SK-N-SH (cell line): Measurements from ENCODE around the gene PRKN. TPM values are rescaled to one million over a fixed set of nuclear protein-coding genes. Genes with fewer than 3 reads are reported as not detected.
A peak's percentile ranks its signal among the peaks of the same experiment; 100 is the strongest.

Experiments used
- CTCF ChIA-PET: fragments of 300-600, 350-600 bp; formaldehyde crosslinking; extraction: SDS; loops from one replicate; lab custom pipeline; 2021; lab: Yijun Ruan, JAX
- POLR2A ChIA-PET: fragments of 350-600 bp; sonication (Branson Sonifier 250); formaldehyde crosslinking; extraction: SDS; loops from one replicate; lab custom pipeline; 2020; ENCODE audit warnings: antibody characterized with exemption, inconsistent platforms; lab: Yijun Ruan, JAX
- DNase-seq: peaks from one replicate; pipeline ENCODE4 v3.0.0; 2012
- H2AFZ ChIP-seq: fragments of 200-600 bp; sonication (generic); 2 replicates; pipeline ENCODE4 v1.8.1; 2016; ENCODE audit warnings: antibody characterized with exemption, mild to moderate bottlenecking, low read depth
- H3F3A ChIP-seq: fragments of 200-600 bp; sonication (generic); replicated peaks from 2 replicates; pipeline ENCODE3; 2016; ENCODE audit warnings: antibody characterized with exemption, mild to moderate bottlenecking; ENCODE audit not compliant: insufficient read depth
- H3K27ac ChIP-seq, 2 experiments: fragments of 200-500 bp in 1 of 2; fragments of 200-600 bp in 1 of 2; sonication (Bioruptor generic) in 1 of 2; sonication (generic), shearing (Covaris generic) in 1 of 2; 2 replicates each; pipeline versions ENCODE4 v1.5.1 to v1.6.1; 2014 to 2016; ENCODE audit warnings: low read depth in 2 of 2, inconsistent platforms in 1 of 2, low read length in 1 of 2, mild to moderate bottlenecking in 1 of 2, mixed read lengths in 1 of 2
- H3K27me3 ChIP-seq: fragments of 200-600 bp; sonication (generic), shearing (Covaris generic); 2 replicates; pipeline ENCODE4 v1.6.1; 2016; ENCODE audit warnings: mixed run types; ENCODE audit not compliant: insufficient read depth
- H3K36me3 ChIP-seq, 2 experiments: fragments of 200-500 bp in 1 of 2; fragments of 200-600 bp in 1 of 2; sonication (Bioruptor generic) in 1 of 2; sonication (generic) in 1 of 2; replicated peaks in 1 of 2; 2 replicates each; pipeline versions ENCODE3 to v1.5.1; 2014 to 2016; ENCODE audit warnings: low read length in 1 of 2, mild to moderate bottlenecking in 1 of 2; ENCODE audit not compliant: insufficient read depth in 2 of 2, control insufficient read depth in 1 of 2
- H3K4me1 ChIP-seq, 2 experiments: fragments of 200-500 bp in 1 of 2; fragments of 200-600 bp in 1 of 2; sonication (Bioruptor generic) in 1 of 2; sonication (generic), shearing (Covaris generic) in 1 of 2; 2 replicates each; pipeline versions ENCODE4 v1.5.1 to v1.6.1; 2014 to 2016; ENCODE audit warnings: low read depth in 1 of 2, low read length in 1 of 2, mixed run types in 1 of 2; ENCODE audit not compliant: insufficient read depth in 2 of 2, control insufficient read depth in 1 of 2
- H3K4me2 ChIP-seq: fragments of 200-600 bp; sonication (generic), shearing (Covaris generic); 2 replicates; pipeline ENCODE4 v1.6.1; 2017; ENCODE audit warnings: mixed run types
- H3K4me3 ChIP-seq, 2 experiments: fragments of 200-500 bp in 1 of 2; fragments of 200-600 bp in 1 of 2; sonication (Bioruptor generic) in 1 of 2; sonication (generic), shearing (Covaris generic) in 1 of 2; 2 replicates each; pipeline versions ENCODE4 v1.5.1 to v1.8.1; 2014 to 2016; ENCODE audit warnings: low read depth in 2 of 2, inconsistent platforms in 1 of 2, low read length in 1 of 2, mild to moderate bottlenecking in 1 of 2, mixed read lengths in 1 of 2, moderate library complexity in 1 of 2
- H3K79me2 ChIP-seq: fragments of 200-600 bp; sonication (generic); 2 replicates; pipeline ENCODE4 v1.8.1; 2017; ENCODE audit warnings: mild to moderate bottlenecking; ENCODE audit not compliant: insufficient read depth
- H3K9ac ChIP-seq: fragments of 200-600 bp; sonication (generic); 2 replicates; pipeline ENCODE4 v1.6.1; 2017; ENCODE audit warnings: mixed run types
- H3K9me2 ChIP-seq: fragments of 200-600 bp; sonication (generic); 2 replicates; pipeline ENCODE4 v1.6.1; 2017; ENCODE audit warnings: mixed run types
- H3K9me3 ChIP-seq: fragments of 200-600 bp; sonication (generic); 2 replicates; pipeline ENCODE4 v1.6.1; 2017; ENCODE audit warnings: mixed run types, mild to moderate bottlenecking, moderate library complexity
- H4K20me1 ChIP-seq: fragments of 200-600 bp; sonication (generic); 2 replicates; pipeline ENCODE4 v1.6.1; 2017; ENCODE audit warnings: mild to moderate bottlenecking, mixed run types; ENCODE audit not compliant: insufficient read depth
- CTCF ChIP-seq: fragments of 200-600 bp; sonication (generic); IDR thresholded peaks from 2 replicates; pipeline ENCODE4 v1.6.1; 2017; ENCODE audit warnings: antibody characterized with exemption, mild to moderate bottlenecking, moderate library complexity
- EP300 ChIP-seq, 2 experiments: IDR thresholded peaks; 2 replicates each; pipeline versions ENCODE4 v1.4.0 to v1.6.1; 2012; ENCODE audit warnings: borderline replicate concordance in 1 of 2, low read depth in 1 of 2, low read length in 1 of 2
- MEF2A ChIP-seq: IDR thresholded peaks from 2 replicates; pipeline ENCODE4 v1.4.0; 2012; ENCODE audit warnings: low read depth, borderline replicate concordance
- REST ChIP-seq: IDR thresholded peaks from 2 replicates; pipeline ENCODE4 v1.6.1; 2012; ENCODE audit warnings: mild to moderate bottlenecking, low read depth, low read length, moderate library complexity
- RXRA ChIP-seq: IDR thresholded peaks from 2 replicates; pipeline ENCODE4 v1.4.0; 2012; ENCODE audit warnings: low read depth, mild to moderate bottlenecking, borderline replicate concordance
- TAF1 ChIP-seq: IDR thresholded peaks from 2 replicates; pipeline ENCODE4 v1.6.1; 2012; ENCODE audit warnings: low read depth, mild to moderate bottlenecking, low read length, moderate library complexity, borderline replicate concordance
- WGBS: methylation state at CpG from one replicate; pipeline ENCODE4 v1.1.6; 2017; ENCODE audit warnings: low lambda C conversion rate; 5-methylcytosine and 5-hydroxymethylcytosine counted together
- polyA plus RNA-seq, 3 experiments: library from polyadenylated mRNA; depleted of rRNA; stranded (reverse); fragments of >200 nt; gene quantifications; 2 replicates each; pipeline ENCODE4 v1.2.3, GENCODE V29; 2012

The PRKN gene
- polyA plus RNA-seq, 1 of the 3 experiments (the other 2 are of a cell fraction), result 0.76 TPM

- no peak overlapping the region for H3K9ac ChIP-seq
These were observed 981.9 kb downstream of the PRKN start for GRCh38 chr6:161745594-161746141.

DNA sequence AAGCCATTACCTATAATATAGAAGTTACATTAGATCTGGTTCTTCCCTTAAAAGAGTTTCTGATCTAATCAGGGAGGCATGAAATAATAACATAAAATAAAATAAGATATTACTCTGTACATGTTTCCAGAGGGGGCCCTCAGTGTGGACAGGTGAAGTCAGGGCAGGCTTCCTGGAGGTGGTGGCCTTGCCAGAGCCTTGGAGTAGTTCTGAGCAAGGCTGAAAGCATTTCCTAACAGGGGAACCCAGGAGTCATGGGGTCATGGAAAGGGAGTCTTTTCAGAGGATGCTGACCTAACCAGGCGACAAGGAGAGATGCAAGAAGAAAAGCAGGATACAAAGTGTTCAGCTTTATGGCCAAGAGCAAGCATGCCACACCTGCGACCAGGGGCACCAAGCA, 982.4 kb downstream of the PRKN start:
- no peaks in the 10 kb centered on the region for H3K27me3 ChIP-seq
- H3K9ac ChIP-seq, result no peak overlapping the region
- no peaks in the 10 kb centered on the region for H3K9me2 ChIP-seq
- H3K4me1 ChIP-seq, result peaks cover 0 to 19% of the 10 kb centered on the region in 2 experiments; a peak in 2 of 4 replicates
- TF ChIP-seq CTCF (no peak), REST (no peak), MEF2A (no peak), TAF1 (no peak)
- 17% methylated on average over 2 of the region's 2 CpGs for WGBS
- H3K9me3 ChIP-seq, result no peaks in the 10 kb centered on the region
- no peaks in the 10 kb centered on the region for H3K79me2 ChIP-seq
- ChIA-PET CTCF (interaction anchor here (1.3 to 3.0 kb wide), 3 partner anchors 91 to 327 kb away, joined by 4 to 12 read pairs (median 4); no protein-coding TSS in a partner anchor), POLR2A (no interaction called here)
- no peak overlapping the region for H3K4me2 ChIP-seq
- DNase-seq, result no peak
- peak overlapping the region in 1 of 2 experiments; percentile 71; a peak in 2 of 4 replicates for H3K27ac ChIP-seq
- H3K36me3 ChIP-seq, result no peaks in the 10 kb centered on the region
- H3K4me3 ChIP-seq, result no peak overlapping the region
- H3F3A ChIP-seq, result no peaks in the 10 kb centered on the region
- no peak overlapping the region for H2AFZ ChIP-seq
- H4K20me1 ChIP-seq, result no peaks in the 10 kb centered on the region

More at GRCh38 chr6:161745594-161746141, 981.9 kb downstream of the PRKN start:
- ChIA-PET CTCF (interaction anchor here (1.9 to 3.0 kb wide), 2 partner anchors 91 to 327 kb away, joined by 4 to 12 read pairs; no protein-coding TSS in a partner anchor), POLR2A (no interaction called here)
- no peaks in the 10 kb centered on the region for H3K9me2 ChIP-seq
- no peaks in the 10 kb centered on the region for H3K27me3 ChIP-seq
- peaks cover 0 to 19% of the 10 kb centered on the region in 2 experiments; a peak in 2 of 4 replicates for H3K4me1 ChIP-seq
- no peak overlapping the region for H2AFZ ChIP-seq
- H4K20me1 ChIP-seq, result no peaks in the 10 kb centered on the region
- TF ChIP-seq RXRA (no peak), EP300 (IDR thresholded peaks at IDR 0.05; ENCODE audit: borderline replicate concordance in 1 of 2, low read depth in 1 of 2, low read length in 1 of 2) (peak in 1 of 2 experiments; percentile 16; a peak in 1 of 4 replicates)
- H3F3A ChIP-seq, result no peaks in the 10 kb centered on the region
- H3K9me3 ChIP-seq, result no peaks in the 10 kb centered on the region
- DNase-seq, result no peak
- no peak overlapping the region for H3K4me2 ChIP-seq
- no peaks in the 10 kb centered on the region for H3K79me2 ChIP-seq
- H3K36me3 ChIP-seq, result no peaks in the 10 kb centered on the region
- H3K27ac ChIP-seq, result peak overlapping the region in 1 of 2 experiments; percentile 71; a peak in 2 of 4 replicates
- H3K4me3 ChIP-seq, result no peak overlapping the region
- WGBS, result 23% methylated on average over 5 of the region's 5 CpGs
